Inflammatory macrophage (primary cell): ENCODE measurements around the gene SGMS1.
A peak's percentile ranks its signal among the peaks of the same experiment; 100 is the strongest.
"Not testable (repeated sequence)": the region's sequence is repeated elsewhere in the genome, so short reads cannot be mapped to it uniquely, and the experiment has no call there.

Source experiments
- DNase-seq, 2 donors: peaks; one replicate each; pipeline ENCODE4 v3.0.0-alpha.2; 2020 to 2022

The SGMS1 gene

GRCh38 chr10:50286996-50287803, 336.6 kb downstream of the SGMS1 start:
- DNase-seq: no peak

- DNase-seq: peak in 1 of 2 donors; percentile 14
Measured at GRCh38 chr10:50286517-50286916, 337.2 kb downstream of the SGMS1 start.

- DNase-seq: no peak
Measured at GRCh38 chr10:50281967-50282522, 341.7 kb downstream of the SGMS1 start.

GRCh38 chr10:50281210-50281966, 342.4 kb downstream of the SGMS1 start:
- DNase-seq: no peak

- DNase-seq: no peak
Measured at GRCh38 chr10:50280049-50280841, 343.5 kb downstream of the SGMS1 start.

- DNase-seq: no peak
Measured at GRCh38 chr10:50279489-50279888, 344.3 kb downstream of the SGMS1 start.

- peak; percentile 41 to 43 for DNase-seq
Measured at GRCh38 chr10:50275650-50276235, 348.0 kb downstream of the SGMS1 start.

- DNase-seq: no peak
Measured at GRCh38 chr10:50272531-50272930, 351.2 kb downstream of the SGMS1 start.

- DNase-seq: no peak
Measured at GRCh38 chr10:50271564-50272250, 352.0 kb downstream of the SGMS1 start.

GRCh38 chr10:50267877-50268276, 355.9 kb downstream of the SGMS1 start:
- not testable (repeated sequence) for DNase-seq

- DNase-seq: not testable (repeated sequence)
Measured at GRCh38 chr10:50262625-50263024, 361.1 kb downstream of the SGMS1 start.

GRCh38 chr10:50260791-50261281, 362.9 kb downstream of the SGMS1 start:
- DNase-seq: peak; percentile 36 to 42
